GM18508 (cell line): ENCODE results near the gene TAX1BP1.
A peak's percentile ranks its signal among the peaks of the same experiment; 100 is the strongest.
"Not testable (repeated sequence)": the region's sequence is repeated elsewhere in the genome, so short reads cannot be mapped to it uniquely, and the experiment has no call there.

Experiments
- ATAC-seq: cut with Tn5 transposase; IDR thresholded peaks from one replicate; pipeline ENCODE4 v1.9.1; 2021; ENCODE audit warnings: moderate number of reproducible peaks; ENCODE audit not compliant: insufficient read depth, unreplicated experiment

The TAX1BP1 gene

GRCh38 chr7:27737178-27737577 is 2.8 kb upstream of the TAX1BP1 start:
- ATAC-seq: no peak

- no peak for ATAC-seq
Observed at GRCh38 chr7:27737616-27738015, 2.3 kb upstream of the TAX1BP1 start.

GRCh38 chr7:27739301-27739908 is 557 bp upstream of the TAX1BP1 start:
- ATAC-seq: peak; percentile 19

- ATAC-seq: peak; percentile 44
Observed at GRCh38 chr7:27740449-27741086, 606 bp downstream of the TAX1BP1 start.

GRCh38 chr7:27742091-27742710 is 2.2 kb downstream of the TAX1BP1 start:
- not testable (repeated sequence) for ATAC-seq

GRCh38 chr7:27745064-27745583 is 5.2 kb downstream of the TAX1BP1 start:
- no peak for ATAC-seq

GRCh38 chr7:27746486-27746885 is 6.5 kb downstream of the TAX1BP1 start:
- ATAC-seq: no peak

GRCh38 chr7:27746978-27747377 is 7.0 kb downstream of the TAX1BP1 start:
- no peak for ATAC-seq

GRCh38 chr7:27747589-27748368 is 7.8 kb downstream of the TAX1BP1 start:
- no peak for ATAC-seq

- no peak for ATAC-seq
Observed at GRCh38 chr7:27750316-27750715, 10.4 kb downstream of the TAX1BP1 start.

GRCh38 chr7:27751888-27752660 is 12.1 kb downstream of the TAX1BP1 start:
- no peak for ATAC-seq

- no peak for ATAC-seq
Observed at GRCh38 chr7:27753863-27754262, 13.9 kb downstream of the TAX1BP1 start.

- ATAC-seq: no peak
Observed at GRCh38 chr7:27756298-27756697, 16.3 kb downstream of the TAX1BP1 start.

- ATAC-seq: no peak
Observed at GRCh38 chr7:27759491-27759890, 19.5 kb downstream of the TAX1BP1 start.

- no peak for ATAC-seq
Observed at GRCh38 chr7:27762062-27762461, 22.1 kb downstream of the TAX1BP1 start.

GRCh38 chr7:27763983-27764508 is 24.1 kb downstream of the TAX1BP1 start:
- ATAC-seq: no peak

- ATAC-seq: no peak
Observed at GRCh38 chr7:27765841-27766240, 25.9 kb downstream of the TAX1BP1 start.

- no peak for ATAC-seq
Observed at GRCh38 chr7:27767374-27767773, 27.4 kb downstream of the TAX1BP1 start.

- ATAC-seq: no peak
Observed at GRCh38 chr7:27771111-27771510, 31.1 kb downstream of the TAX1BP1 start.
